ENCODE measurements around the gene FGD2. TPM values are rescaled to one million over a fixed set of nuclear protein-coding genes. Genes with fewer than 3 reads are reported as not detected.

FGD2 gene
- total RNA-seq, 4 donors from 2014 or later = 14.9 to 25.8 (median 23.1) TPM

DNA sequence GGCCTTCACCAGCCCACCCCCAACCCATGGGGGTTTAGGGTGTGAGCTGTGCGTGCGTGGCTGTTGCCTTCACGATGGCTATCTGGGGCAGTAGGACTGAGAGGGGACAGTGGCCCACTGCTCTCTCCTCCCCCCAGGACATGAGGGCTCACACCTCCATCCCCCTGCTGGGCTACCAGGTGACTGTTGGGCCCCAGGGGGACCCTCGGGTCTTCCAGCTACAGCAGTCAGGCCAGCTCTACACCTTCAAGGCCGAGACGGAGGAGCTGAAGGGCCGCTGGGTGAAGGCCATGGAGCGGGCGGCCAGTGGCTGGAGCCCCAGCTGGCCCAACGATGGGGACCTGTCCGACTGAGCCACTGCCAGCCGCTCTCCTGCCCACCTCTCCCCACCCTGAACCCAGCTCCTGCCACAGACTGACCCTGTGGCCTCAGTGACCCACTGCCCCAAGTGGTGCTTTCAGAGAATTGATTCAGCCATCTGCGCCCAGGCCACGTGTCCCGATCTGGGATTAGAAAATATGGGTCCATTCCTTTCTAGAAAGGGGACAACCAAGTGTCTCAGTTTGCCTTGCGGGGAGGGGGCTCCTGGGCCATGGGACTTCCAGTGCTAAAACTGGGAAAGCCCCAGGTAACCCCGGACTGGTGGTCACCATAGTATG is 22.5 kb downstream of the FGD2 start:
- H3K36me3 ChIP-seq = no peaks in the 10 kb centered on the region
- no peaks in the 10 kb centered on the region for H3K4me1 ChIP-seq
- no peak overlapping the region for H3K4me3 ChIP-seq (replicated peaks in 1 of 3)
- no peak overlapping the region for H3K27ac ChIP-seq
- TF ChIP-seq, protein P1, sequence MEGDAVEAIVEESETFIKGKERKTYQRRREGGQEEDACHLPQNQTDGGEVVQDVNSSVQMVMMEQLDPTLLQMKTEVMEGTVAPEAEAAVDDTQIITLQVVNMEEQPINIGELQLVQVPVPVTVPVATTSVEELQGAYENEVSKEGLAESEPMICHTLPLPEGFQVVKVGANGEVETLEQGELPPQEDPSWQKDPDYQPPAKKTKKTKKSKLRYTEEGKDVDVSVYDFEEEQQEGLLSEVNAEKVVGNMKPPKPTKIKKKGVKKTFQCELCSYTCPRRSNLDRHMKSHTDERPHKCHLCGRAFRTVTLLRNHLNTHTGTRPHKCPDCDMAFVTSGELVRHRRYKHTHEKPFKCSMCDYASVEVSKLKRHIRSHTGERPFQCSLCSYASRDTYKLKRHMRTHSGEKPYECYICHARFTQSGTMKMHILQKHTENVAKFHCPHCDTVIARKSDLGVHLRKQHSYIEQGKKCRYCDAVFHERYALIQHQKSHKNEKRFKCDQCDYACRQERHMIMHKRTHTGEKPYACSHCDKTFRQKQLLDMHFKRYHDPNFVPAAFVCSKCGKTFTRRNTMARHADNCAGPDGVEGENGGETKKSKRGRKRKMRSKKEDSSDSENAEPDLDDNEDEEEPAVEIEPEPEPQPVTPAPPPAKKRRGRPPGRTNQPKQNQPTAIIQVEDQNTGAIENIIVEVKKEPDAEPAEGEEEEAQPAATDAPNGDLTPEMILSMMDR (IDR thresholded peaks at IDR 0.05) = no peak
- no peak for TF ChIP-seq POLR2A (IDR thresholded peaks at IDR 0.05)
- no peaks in the 10 kb centered on the region for H3K27me3 ChIP-seq
- intact Hi-C loops (cut with DNase I) = loop anchor here (10.0 kb wide), 1 partner anchor 187 kb away; no protein-coding TSS in a partner anchor
- DNase-seq = no peak
- WGBS, 2 donors = 90 to 96% methylated on average over 17 of the region's 17 CpGs
- H3K9me3 ChIP-seq = no peaks in the 10 kb centered on the region

DNA sequence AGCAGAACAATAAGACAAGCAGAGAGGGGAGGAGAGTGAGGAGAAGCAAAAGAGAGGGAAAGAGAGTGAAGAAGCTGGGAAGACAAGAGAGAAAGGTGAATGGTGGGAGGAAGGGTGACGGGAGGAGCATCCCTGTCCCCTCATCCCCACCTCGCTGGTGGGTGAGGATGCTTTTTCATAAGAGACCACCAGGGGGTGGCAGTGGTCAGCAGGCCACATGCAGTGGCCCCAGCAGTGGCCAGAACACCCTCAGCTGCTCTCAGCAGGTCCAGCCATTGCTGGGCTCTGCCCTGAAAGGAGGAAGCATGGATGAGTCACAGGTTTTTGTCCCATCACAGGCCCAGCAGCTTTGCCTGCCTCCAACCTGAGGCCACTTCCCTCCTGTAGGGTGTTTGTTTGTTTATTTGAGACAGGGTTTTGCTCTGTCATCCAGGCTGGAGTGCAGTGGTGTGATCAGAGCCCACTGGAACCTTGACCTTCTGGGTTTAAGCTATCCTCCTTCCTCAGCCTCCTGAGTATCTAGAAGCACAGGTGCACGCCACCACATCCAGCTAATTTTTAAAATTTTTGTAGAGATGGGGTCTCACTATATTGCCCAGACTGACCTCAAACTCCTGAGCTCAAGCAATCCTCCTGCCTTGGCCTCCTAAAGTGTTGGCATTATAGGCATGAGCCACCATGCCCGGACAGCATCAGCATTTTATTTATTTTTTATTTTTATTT is 24.0 kb downstream of the FGD2 start:
- Histone ChIP-seq H3K4me1 (no peaks in the 10 kb centered on the region), H3K27ac (no peak overlapping the region), H3K36me3 (no peaks in the 10 kb centered on the region), H3K27me3 (no peaks in the 10 kb centered on the region), H3K9me3 (no peaks in the 10 kb centered on the region), H3K4me3 (replicated peaks in 1 of 3) (no peak overlapping the region)
- WGBS, 2 donors = 72 to 77% methylated on average over 4 of the region's 4 CpGs
- intact Hi-C loops (cut with DNase I) = loop anchor here (10.0 kb wide), 1 partner anchor 185 kb away; no protein-coding TSS in a partner anchor
- TF ChIP-seq, protein P1 (IDR thresholded peaks at IDR 0.05) = peak in 4 of 6 experiments; percentile 46 to 61 (median 60)
- no peak for TF ChIP-seq POLR2A (IDR thresholded peaks at IDR 0.05)
- DNase-seq = peak; percentile 49 to 53

DNA sequence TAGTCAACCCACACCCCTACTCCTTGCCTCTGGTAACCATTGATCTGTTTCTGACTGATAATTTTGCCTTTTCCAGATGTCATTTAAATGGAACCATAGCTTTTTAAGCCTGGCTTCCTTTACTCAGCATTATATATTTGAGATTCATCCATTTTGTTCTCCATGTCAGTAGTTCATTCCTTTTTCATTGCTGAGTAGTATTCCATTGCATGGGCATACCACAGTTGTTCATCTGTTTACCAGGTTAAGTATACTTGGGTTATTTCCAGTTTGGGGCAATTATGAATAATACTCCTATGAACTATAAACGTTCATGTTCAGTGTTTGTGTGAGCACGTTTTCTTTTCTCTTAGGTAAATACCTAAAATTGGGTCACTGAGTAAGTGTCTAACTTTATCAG is 25.1 kb downstream of the FGD2 start:
- H3K36me3 ChIP-seq = no peaks in the 10 kb centered on the region
- no peaks in the 10 kb centered on the region for H3K4me1 ChIP-seq
- WGBS, 2 donors = 90 to 96% methylated on average over 2 of the region's 2 CpGs
- H3K9me3 ChIP-seq = no peaks in the 10 kb centered on the region
- no peak overlapping the region for H3K4me3 ChIP-seq (replicated peaks in 1 of 3)
- TF ChIP-seq, protein P1 (IDR thresholded peaks at IDR 0.05) = no peak
- no peak for TF ChIP-seq POLR2A (IDR thresholded peaks at IDR 0.05)
- no peak overlapping the region for H3K27ac ChIP-seq
- intact Hi-C loops (cut with DNase I) = no loop called here
- H3K27me3 ChIP-seq = no peaks in the 10 kb centered on the region
- DNase-seq = no peak

DNA sequence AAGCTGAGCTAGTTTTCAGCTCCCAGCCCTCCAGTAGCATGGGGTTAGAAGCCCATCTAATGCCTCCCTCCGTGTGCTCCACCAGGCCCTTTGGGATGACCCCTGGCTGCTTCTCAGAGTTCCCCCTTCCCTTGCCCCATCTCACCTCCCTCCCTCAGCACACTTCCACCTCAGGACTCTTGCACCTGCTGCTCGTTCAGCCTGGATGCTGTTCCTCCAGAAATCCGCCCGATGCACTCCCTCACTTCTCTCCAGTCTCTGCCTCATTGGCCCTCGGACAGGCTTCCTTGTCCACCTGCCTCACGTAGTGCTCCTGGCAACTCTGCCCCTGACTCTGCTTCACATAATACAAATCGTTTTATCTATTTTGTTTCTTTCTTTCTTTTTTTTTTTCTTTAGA is 26.8 kb downstream of the FGD2 start:
- no peak for TF ChIP-seq POLR2A (IDR thresholded peaks at IDR 0.05)
- TF ChIP-seq, protein P1 (IDR thresholded peaks at IDR 0.05) = no peak
- no peaks in the 10 kb centered on the region for H3K36me3 ChIP-seq
- no peak for DNase-seq
- intact Hi-C loops (cut with DNase I) = no loop called here
- no peaks in the 10 kb centered on the region for H3K9me3 ChIP-seq
- H3K4me3 ChIP-seq (replicated peaks in 1 of 3) = no peak overlapping the region
- H3K4me1 ChIP-seq = no peaks in the 10 kb centered on the region
- WGBS, 2 donors = 89% methylated on average over 7 of the region's 7 CpGs
- H3K27ac ChIP-seq = no peak overlapping the region
- no peaks in the 10 kb centered on the region for H3K27me3 ChIP-seq

GRCh38 chr6:37033255-37033654 is 27.8 kb downstream of the FGD2 start:
- H3K4me3 ChIP-seq (replicated peaks in 1 of 3) = no peak overlapping the region
- H3K9me3 ChIP-seq = no peaks in the 10 kb centered on the region
- H3K27me3 ChIP-seq = no peaks in the 10 kb centered on the region
- intact Hi-C loops (cut with DNase I) = no loop called here
- H3K36me3 ChIP-seq = no peaks in the 10 kb centered on the region
- no peak for DNase-seq
- TF ChIP-seq POLR2A (IDR thresholded peaks at IDR 0.05) = no peak
- TF ChIP-seq, protein P1 (IDR thresholded peaks at IDR 0.05) = no peak
- WGBS, 2 donors = 87 to 95% methylated on average over 7 of the region's 7 CpGs
- H3K4me1 ChIP-seq = peaks cover 0 to under 1% of the 10 kb centered on the region in 2 donors
- H3K27ac ChIP-seq = no peak overlapping the region
